Activated T-cell treated with anti-CD3 and anti-CD28 coated beads, Interleukin-2, amount 50 U/mL, for 4 hours (primary cell): Measurements from ENCODE around the gene FNDC11. TPM values are rescaled to one million over a fixed set of nuclear protein-coding genes. Genes with fewer than 3 reads are reported as not detected.
"Not testable (repeated sequence)": the region's sequence is repeated elsewhere in the genome, so short reads cannot be mapped to it uniquely, and the experiment has no call there.

Experiments used
- ATAC-seq, 2 donors: fragments of 200-7000 bp; cut with Tn5 transposase; one replicate each; pipeline ENCODE4 v1.10.0; 2021
- DNase-seq: peaks from one replicate; pipeline ENCODE4 v3.0.0-alpha.2; 2020
- H3K27me3 Mint-ChIP-seq: one replicate; pipeline ENCODE4 v1.8.0; 2021; ENCODE audit warnings: low read depth, mixed read lengths
- H3K36me3 Mint-ChIP-seq: one replicate; pipeline ENCODE4 v1.8.0; 2022; ENCODE audit warnings: mixed read lengths; ENCODE audit not compliant: insufficient read depth
- H3K4me1 Mint-ChIP-seq: one replicate; pipeline ENCODE4 v1.8.0; 2021; ENCODE audit warnings: low read depth, mixed read lengths
- H3K4me3 Mint-ChIP-seq: one replicate; pipeline ENCODE4 v1.8.0; 2021; ENCODE audit warnings: mild to moderate bottlenecking, moderate library complexity, mixed read lengths
- H3K9me3 Mint-ChIP-seq: one replicate; pipeline ENCODE4 v1.8.0; 2021; ENCODE audit warnings: mixed read lengths
- total RNA-seq, 3 donors: library from RNA; stranded (reverse); gene quantifications; one replicate each; pipeline ENCODE4 v1.2.1, GENCODE V29; 2021

The FNDC11 gene
- total RNA-seq, 3 donors from 2014 or later, result 0.13 to 0.19 (median 0.18) TPM

- H3K36me3 Mint-ChIP-seq, result peaks cover 3% of the 10 kb centered on the region
- H3K4me3 Mint-ChIP-seq, result no peak overlapping the region
Observed at GRCh38 chr20:63570281-63571086, 16.5 kb downstream of the FNDC11 start.

GRCh38 chr20:63571087-63571478, 17.1 kb downstream of the FNDC11 start:
- H3K9me3 Mint-ChIP-seq, ATAC-seq, H3K4me3 Mint-ChIP-seq, H3K36me3 Mint-ChIP-seq, DNase-seq, H3K27me3 Mint-ChIP-seq: not testable (repeated sequence)
- H3K4me1 Mint-ChIP-seq, result peaks cover 22% of the 10 kb centered on the region

More at GRCh38 chr20:63570281-63571086, 16.5 kb downstream of the FNDC11 start:
- no peaks in the 10 kb centered on the region for H3K9me3 Mint-ChIP-seq
- no peaks in the 10 kb centered on the region for H3K27me3 Mint-ChIP-seq
- DNase-seq (no peak), ATAC-seq (no peak)
- H3K4me1 Mint-ChIP-seq, result peaks cover 22% of the 10 kb centered on the region

GRCh38 chr20:63572071-63572787, 18.3 kb downstream of the FNDC11 start:
- no peaks in the 10 kb centered on the region for H3K9me3 Mint-ChIP-seq
- H3K4me3 Mint-ChIP-seq, result no peak overlapping the region
- ATAC-seq (no peak), DNase-seq (no peak)
- H3K36me3 Mint-ChIP-seq, result no peaks in the 10 kb centered on the region
- H3K4me1 Mint-ChIP-seq, result peaks cover 19% of the 10 kb centered on the region
- H3K27me3 Mint-ChIP-seq, result no peaks in the 10 kb centered on the region

- Mint-ChIP-seq H3K9me3 (no peaks in the 10 kb centered on the region), H3K4me1 (peaks cover 12% of the 10 kb centered on the region), H3K27me3 (no peaks in the 10 kb centered on the region), H3K36me3 (no peaks in the 10 kb centered on the region), H3K4me3 (peak overlapping the region; percentile 81)
- ATAC-seq, result peak; percentile 6 to 13
- no peak for DNase-seq
Observed at GRCh38 chr20:63572788-63573646, 19.1 kb downstream of the FNDC11 start.

GRCh38 chr20:63573647-63574131, 19.7 kb downstream of the FNDC11 start:
- Mint-ChIP-seq H3K4me1 (peaks cover 8% of the 10 kb centered on the region), H3K27me3 (no peaks in the 10 kb centered on the region), H3K4me3 (peak overlapping the region; percentile 81), H3K36me3 (no peaks in the 10 kb centered on the region), H3K9me3 (no peaks in the 10 kb centered on the region)
- DNase-seq, result no peak
- peak; percentile 11 to 42 for ATAC-seq

GRCh38 chr20:63574156-63574828, 20.3 kb downstream of the FNDC11 start, which contains the start of gene HELZ2:
Gene HELZ2, minus strand, starts transcription at chr20:63574239. Its CDS starts 1,854 bp downstream, at chr20:63572385.
- peak; percentile 71 to 81 for ATAC-seq
- Mint-ChIP-seq H3K36me3 (no peaks in the 10 kb centered on the region), H3K4me1 (peaks cover 3% of the 10 kb centered on the region), H3K9me3 (no peaks in the 10 kb centered on the region), H3K4me3 (peak within 1 kb of the TSS; percentile 81), H3K27me3 (no peaks in the 10 kb centered on the region)
- peak; percentile 63 for DNase-seq

- H3K27me3 Mint-ChIP-seq, result no peaks in the 10 kb centered on the region
- peaks cover 2% of the 10 kb centered on the region for H3K4me1 Mint-ChIP-seq
- H3K4me3 Mint-ChIP-seq, result peak overlapping the region; percentile 65
- DNase-seq (no peak), ATAC-seq (no peak)
- H3K36me3 Mint-ChIP-seq, result no peaks in the 10 kb centered on the region
- H3K9me3 Mint-ChIP-seq, result no peaks in the 10 kb centered on the region
Observed at GRCh38 chr20:63574829-63575743, 21.1 kb downstream of the FNDC11 start.

- Mint-ChIP-seq H3K27me3 (no peaks in the 10 kb centered on the region), H3K9me3 (no peaks in the 10 kb centered on the region), H3K36me3 (no peaks in the 10 kb centered on the region), H3K4me3 (no peak overlapping the region), H3K4me1 (peaks cover 5% of the 10 kb centered on the region)
- no peak for DNase-seq
- ATAC-seq, result no peak
Observed at GRCh38 chr20:63576311-63576710, 22.4 kb downstream of the FNDC11 start.

- Mint-ChIP-seq H3K36me3 (no peaks in the 10 kb centered on the region), H3K4me3 (no peak overlapping the region), H3K27me3 (no peaks in the 10 kb centered on the region), H3K4me1 (peaks cover 5% of the 10 kb centered on the region), H3K9me3 (no peaks in the 10 kb centered on the region)
- DNase-seq, result no peak
- ATAC-seq, result no peak
Observed at GRCh38 chr20:63577317-63577894, 23.4 kb downstream of the FNDC11 start.

- H3K9me3 Mint-ChIP-seq, result no peaks in the 10 kb centered on the region
- H3K27me3 Mint-ChIP-seq, result no peaks in the 10 kb centered on the region
- H3K4me3 Mint-ChIP-seq, result no peak overlapping the region
Observed at GRCh38 chr20:63578224-63579016, 24.5 kb downstream of the FNDC11 start.

GRCh38 chr20:63579017-63579694, 25.2 kb downstream of the FNDC11 start:
- no peaks in the 10 kb centered on the region for H3K27me3 Mint-ChIP-seq
- no peak for DNase-seq
- ATAC-seq, result no peak

More at GRCh38 chr20:63578224-63579016, 24.5 kb downstream of the FNDC11 start:
- no peaks in the 10 kb centered on the region for H3K36me3 Mint-ChIP-seq
- DNase-seq, result no peak
- ATAC-seq, result no peak
- peaks cover 5% of the 10 kb centered on the region for H3K4me1 Mint-ChIP-seq

More at GRCh38 chr20:63579017-63579694, 25.2 kb downstream of the FNDC11 start:
- Mint-ChIP-seq H3K4me1 (peaks cover 3% of the 10 kb centered on the region), H3K9me3 (no peaks in the 10 kb centered on the region), H3K36me3 (no peaks in the 10 kb centered on the region), H3K4me3 (no peak overlapping the region)
